ENCODE measurements around the gene SYT1.
"Not testable (repeated sequence)": the region's sequence is repeated elsewhere in the genome, so short reads cannot be mapped to it uniquely, and the experiment has no call there.

SYT1 gene

GRCh38 chr12:79206871-79207270 is 342.3 kb downstream of the SYT1 start:
- DNase-seq (ENCODE audit: insufficient read length, low spot score) (no peak), FAIRE-seq (peak; percentile 6)
- TF ChIP-seq CTCF (IDR thresholded peaks at IDR 0.05; ENCODE audit: insufficient read depth, missing control alignments): no peak

- FAIRE-seq; DNase-seq (ENCODE audit: insufficient read length, low spot score): not testable (repeated sequence)
Observed at GRCh38 chr12:79210403-79210802, 345.8 kb downstream of the SYT1 start.

- DNase-seq (ENCODE audit: insufficient read length, low spot score) (no peak), FAIRE-seq (no peak)
- TF ChIP-seq CTCF (IDR thresholded peaks at IDR 0.05; ENCODE audit: insufficient read depth, missing control alignments): no peak
Observed at GRCh38 chr12:79217306-79217705, 352.7 kb downstream of the SYT1 start.

GRCh38 chr12:79223210-79223609 is 358.6 kb downstream of the SYT1 start:
- DNase-seq (ENCODE audit: insufficient read length, low spot score): no peak
- FAIRE-seq: no peak
- no peak for TF ChIP-seq CTCF (IDR thresholded peaks at IDR 0.05; ENCODE audit: insufficient read depth, missing control alignments)

- TF ChIP-seq CTCF (IDR thresholded peaks at IDR 0.05; ENCODE audit: insufficient read depth, missing control alignments): no peak
- FAIRE-seq (no peak), DNase-seq (ENCODE audit: insufficient read length, low spot score) (no peak)
Observed at GRCh38 chr12:79223761-79224160, 359.2 kb downstream of the SYT1 start.

GRCh38 chr12:79227091-79227490 is 362.5 kb downstream of the SYT1 start:
- FAIRE-seq: no peak
- TF ChIP-seq CTCF (IDR thresholded peaks at IDR 0.05; ENCODE audit: insufficient read depth, missing control alignments): no peak
- DNase-seq (ENCODE audit: insufficient read length, low spot score): no peak

- no peak for TF ChIP-seq CTCF (IDR thresholded peaks at IDR 0.05; ENCODE audit: insufficient read depth, missing control alignments)
- peak; percentile 69 for FAIRE-seq
Observed at GRCh38 chr12:79227646-79228045, 363.1 kb downstream of the SYT1 start.

GRCh38 chr12:79233341-79233781 is 368.8 kb downstream of the SYT1 start:
- FAIRE-seq: no peak
- DNase-seq (ENCODE audit: insufficient read length, low spot score): no peak
- TF ChIP-seq CTCF (IDR thresholded peaks at IDR 0.05; ENCODE audit: insufficient read depth, missing control alignments): no peak

More at GRCh38 chr12:79227646-79228045, 363.1 kb downstream of the SYT1 start:
- DNase-seq (ENCODE audit: insufficient read length, low spot score): no peak

Data from D721Med (cell line).